ELF-1 (cell line): ENCODE measurements around the gene EIF4G1.
"Not testable (repeated sequence)": the region's sequence is repeated elsewhere in the genome, so short reads cannot be mapped to it uniquely, and the experiment has no call there.

Experiments used
- DNase-seq: peaks from one replicate; pipeline ENCODE4 v3.0.0-alpha.2; 2016; ENCODE audit warnings: low read depth, low spot score

Gene EIF4G1, protein sequence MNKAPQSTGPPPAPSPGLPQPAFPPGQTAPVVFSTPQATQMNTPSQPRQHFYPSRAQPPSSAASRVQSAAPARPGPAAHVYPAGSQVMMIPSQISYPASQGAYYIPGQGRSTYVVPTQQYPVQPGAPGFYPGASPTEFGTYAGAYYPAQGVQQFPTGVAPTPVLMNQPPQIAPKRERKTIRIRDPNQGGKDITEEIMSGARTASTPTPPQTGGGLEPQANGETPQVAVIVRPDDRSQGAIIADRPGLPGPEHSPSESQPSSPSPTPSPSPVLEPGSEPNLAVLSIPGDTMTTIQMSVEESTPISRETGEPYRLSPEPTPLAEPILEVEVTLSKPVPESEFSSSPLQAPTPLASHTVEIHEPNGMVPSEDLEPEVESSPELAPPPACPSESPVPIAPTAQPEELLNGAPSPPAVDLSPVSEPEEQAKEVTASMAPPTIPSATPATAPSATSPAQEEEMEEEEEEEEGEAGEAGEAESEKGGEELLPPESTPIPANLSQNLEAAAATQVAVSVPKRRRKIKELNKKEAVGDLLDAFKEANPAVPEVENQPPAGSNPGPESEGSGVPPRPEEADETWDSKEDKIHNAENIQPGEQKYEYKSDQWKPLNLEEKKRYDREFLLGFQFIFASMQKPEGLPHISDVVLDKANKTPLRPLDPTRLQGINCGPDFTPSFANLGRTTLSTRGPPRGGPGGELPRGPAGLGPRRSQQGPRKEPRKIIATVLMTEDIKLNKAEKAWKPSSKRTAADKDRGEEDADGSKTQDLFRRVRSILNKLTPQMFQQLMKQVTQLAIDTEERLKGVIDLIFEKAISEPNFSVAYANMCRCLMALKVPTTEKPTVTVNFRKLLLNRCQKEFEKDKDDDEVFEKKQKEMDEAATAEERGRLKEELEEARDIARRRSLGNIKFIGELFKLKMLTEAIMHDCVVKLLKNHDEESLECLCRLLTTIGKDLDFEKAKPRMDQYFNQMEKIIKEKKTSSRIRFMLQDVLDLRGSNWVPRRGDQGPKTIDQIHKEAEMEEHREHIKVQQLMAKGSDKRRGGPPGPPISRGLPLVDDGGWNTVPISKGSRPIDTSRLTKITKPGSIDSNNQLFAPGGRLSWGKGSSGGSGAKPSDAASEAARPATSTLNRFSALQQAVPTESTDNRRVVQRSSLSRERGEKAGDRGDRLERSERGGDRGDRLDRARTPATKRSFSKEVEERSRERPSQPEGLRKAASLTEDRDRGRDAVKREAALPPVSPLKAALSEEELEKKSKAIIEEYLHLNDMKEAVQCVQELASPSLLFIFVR (N-terminal part only)

GRCh38 chr3:184314363-184314699 lies at the start of gene EIF4G1:
TSS of gene EIF4G1 (plus strand) at chr3:184314606. CDS start at chr3:184315797, 1,191 bp downstream.
- DNase-seq, result peak; percentile 93

- DNase-seq, result not testable (repeated sequence)
These were observed 47.2 kb upstream of the EIF4G1 start for GRCh38 chr3:184267249-184267648.

- DNase-seq, result no peak
These were observed 42.1 kb upstream of the EIF4G1 start for GRCh38 chr3:184272269-184272668.

DNA sequence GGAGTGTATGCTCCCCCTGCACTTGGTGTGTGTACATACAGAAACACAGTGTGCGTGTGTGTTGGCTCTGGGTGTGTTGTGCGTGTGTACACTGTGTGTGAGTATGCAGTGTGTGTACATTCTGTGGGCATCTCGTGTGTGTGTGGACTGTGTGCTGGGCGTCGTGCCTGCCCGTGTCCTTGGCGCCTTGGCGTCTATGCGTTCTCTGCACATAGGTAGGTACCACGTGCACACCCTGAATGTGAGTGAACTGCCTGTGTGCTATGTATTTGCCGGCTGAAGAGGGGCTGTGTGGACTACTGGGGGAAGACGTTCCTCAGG lies 39.1 kb upstream of the EIF4G1 start:
- no peak for DNase-seq

GRCh38 chr3:184275961-184276910 lies 38.2 kb upstream of the EIF4G1 start, which contains the start of gene ECE2:
TSS of gene ECE2 (plus strand) at chr3:184276022. CDS start at chr3:184276154, 132 bp downstream.
- DNase-seq, result no peak

DNA sequence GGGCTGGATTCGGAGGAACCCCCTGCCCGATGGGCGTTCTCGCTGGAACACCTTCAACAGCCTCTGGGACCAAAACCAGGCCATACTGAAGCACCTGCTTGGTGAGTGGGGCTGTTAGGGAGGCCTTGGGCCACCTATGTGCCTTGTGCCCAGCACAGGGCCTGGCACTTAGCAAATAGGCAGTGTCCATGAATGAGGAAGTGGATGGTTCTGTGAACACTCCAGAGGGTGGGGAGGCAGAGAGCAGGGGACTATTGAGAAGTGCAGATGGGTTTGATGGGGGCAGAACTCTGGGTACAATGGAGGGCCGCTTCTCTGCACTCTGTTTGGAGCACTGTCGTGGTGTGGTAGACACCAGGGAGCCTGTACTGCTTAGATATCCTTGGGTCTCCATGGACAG lies 37.0 kb upstream of the EIF4G1 start:
- no peak for DNase-seq

DNA sequence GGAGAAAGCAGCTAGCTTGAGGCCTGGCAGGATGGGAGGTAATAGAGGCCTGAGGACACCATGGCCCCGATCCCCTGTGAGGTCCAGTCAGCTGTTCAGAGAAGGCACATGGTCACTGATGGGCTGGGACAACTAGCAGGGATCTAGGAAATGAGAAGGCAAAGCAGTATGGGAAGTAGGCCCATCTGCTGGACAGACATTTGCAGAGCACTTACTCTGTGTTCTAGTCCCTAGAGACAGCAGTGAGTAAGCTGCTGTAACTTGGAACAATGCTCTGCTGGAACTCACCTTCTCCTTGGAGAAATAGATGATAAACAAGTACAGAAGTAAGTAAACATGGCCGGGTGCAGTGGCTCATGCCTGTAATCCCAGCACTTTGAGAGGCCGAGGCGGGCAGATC lies 31.5 kb upstream of the EIF4G1 start:
- DNase-seq, result no peak

- no peak for DNase-seq
These were observed 30.7 kb upstream of the EIF4G1 start for GRCh38 chr3:184283681-184284080.

DNA sequence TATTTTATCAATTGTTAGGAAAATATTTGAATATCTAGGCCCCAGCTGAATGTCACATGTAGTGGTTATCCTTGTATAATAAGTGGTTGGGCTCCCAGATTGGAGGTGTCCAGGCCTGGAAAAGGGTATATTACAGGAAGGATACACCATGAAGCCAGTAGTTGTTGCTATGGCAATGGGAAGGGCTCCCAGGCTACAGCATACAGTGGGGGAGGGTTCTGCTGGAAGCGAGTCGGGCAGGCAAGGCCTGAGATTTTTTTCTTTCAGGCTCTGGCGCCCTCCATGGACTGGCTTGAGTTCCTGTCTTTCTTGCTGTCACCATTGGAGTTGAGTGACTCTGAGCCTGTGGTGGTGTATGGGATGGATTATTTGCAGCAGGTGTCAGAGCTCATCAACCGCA lies 29.7 kb upstream of the EIF4G1 start:
- peak; percentile 87 for DNase-seq

DNA sequence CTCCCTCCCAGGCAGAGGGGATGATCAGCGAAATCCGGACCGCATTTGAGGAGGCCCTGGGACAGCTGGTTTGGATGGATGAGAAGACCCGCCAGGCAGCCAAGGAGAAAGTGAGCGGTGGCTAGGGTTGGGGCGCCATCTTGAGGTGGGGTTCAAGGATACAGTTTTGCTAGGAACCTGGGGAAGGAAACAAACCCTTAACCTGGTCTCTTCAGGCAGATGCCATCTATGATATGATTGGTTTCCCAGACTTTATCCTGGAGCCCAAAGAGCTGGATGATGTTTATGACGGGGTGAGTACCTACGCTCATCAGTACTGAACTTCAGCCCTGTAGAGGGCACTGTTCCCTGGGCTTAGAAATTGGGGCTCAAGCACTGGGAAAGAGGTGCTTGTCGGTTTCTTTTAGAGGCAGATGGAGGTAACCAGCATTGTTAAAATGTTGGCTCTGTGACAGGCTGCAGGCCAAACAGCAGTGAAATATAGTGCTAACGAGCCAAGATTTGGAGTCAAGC lies 24.9 kb upstream of the EIF4G1 start:
- peak; percentile 86 for DNase-seq

- DNase-seq, result no peak
These were observed 24.1 kb upstream of the EIF4G1 start for GRCh38 chr3:184290331-184290730.

GRCh38 chr3:184291044-184291737 lies 23.2 kb upstream of the EIF4G1 start:
- no peak for DNase-seq

GRCh38 chr3:184291738-184292445 lies 22.5 kb upstream of the EIF4G1 start:
- DNase-seq, result no peak

- DNase-seq, result no peak
These were observed 18.6 kb upstream of the EIF4G1 start for GRCh38 chr3:184295771-184296170.

DNA sequence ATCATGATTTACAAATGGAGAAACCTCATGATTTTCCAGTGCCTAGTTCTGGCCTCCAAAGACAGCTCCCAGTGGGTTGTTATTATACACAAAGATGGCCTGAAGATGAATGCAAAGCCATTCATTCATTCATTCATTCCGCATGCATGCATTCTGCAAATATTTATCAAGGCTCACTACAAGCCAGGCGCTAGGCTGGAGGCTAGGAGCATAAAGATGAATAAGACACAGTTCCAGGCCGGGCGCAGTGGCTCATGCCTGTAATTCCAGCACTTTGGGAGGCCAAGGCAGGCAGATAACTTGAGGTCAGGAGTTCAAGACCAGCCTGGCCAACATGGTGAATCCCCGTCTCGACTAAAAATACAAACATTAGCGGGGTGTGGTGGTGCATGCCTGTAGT lies 17.8 kb upstream of the EIF4G1 start:
- DNase-seq, result no peak

GRCh38 chr3:184298759-184299487 lies 15.5 kb upstream of the EIF4G1 start, which contains the start of gene PSMD2:
TSS of gene PSMD2 (plus strand) at chr3:184299241. CDS start at chr3:184299267, 26 bp downstream.
- DNase-seq, result peak; percentile 95

DNA sequence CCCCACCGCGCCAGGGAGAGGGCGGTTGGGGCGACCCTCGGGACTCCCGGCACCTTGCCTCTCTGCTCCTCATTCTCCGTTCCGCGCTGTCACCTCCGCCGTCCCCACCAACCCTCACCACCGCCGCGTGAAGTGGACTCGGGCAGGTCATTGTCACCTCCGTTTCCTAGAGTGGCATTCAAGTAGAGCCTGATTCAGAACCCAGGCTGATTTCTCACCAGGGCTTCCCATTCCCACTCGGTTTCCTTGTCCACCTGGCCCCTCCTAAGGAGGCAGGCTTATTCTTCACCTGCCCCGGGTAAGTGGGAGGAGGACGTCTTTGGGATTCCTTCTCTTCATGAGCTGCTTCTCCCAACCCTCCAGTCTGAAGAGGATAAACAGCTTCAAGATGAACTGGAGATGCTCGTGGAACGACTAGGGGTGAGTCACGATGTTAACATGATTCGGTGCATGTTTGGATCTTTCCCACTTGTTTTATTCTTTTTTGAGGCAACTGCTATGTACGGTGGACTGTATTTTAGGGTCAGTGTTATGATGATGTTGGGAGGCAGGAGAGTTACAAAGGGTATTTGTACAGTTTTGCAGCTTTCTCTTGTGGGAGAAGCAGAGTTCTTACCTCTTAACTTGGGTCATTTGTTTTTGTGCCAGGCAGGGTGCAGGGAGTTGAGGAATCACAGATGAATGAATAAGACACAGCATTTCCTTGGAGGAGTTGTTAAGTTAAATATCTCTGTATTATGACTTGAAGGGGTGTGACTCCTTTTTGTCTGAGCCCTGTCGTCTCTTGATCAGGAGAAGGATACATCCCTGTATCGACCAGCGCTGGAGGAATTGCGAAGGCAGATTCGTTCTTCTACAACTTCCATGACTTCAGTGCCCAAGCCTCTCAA lies 14.7 kb upstream of the EIF4G1 start:
- no peak for DNase-seq

DNA sequence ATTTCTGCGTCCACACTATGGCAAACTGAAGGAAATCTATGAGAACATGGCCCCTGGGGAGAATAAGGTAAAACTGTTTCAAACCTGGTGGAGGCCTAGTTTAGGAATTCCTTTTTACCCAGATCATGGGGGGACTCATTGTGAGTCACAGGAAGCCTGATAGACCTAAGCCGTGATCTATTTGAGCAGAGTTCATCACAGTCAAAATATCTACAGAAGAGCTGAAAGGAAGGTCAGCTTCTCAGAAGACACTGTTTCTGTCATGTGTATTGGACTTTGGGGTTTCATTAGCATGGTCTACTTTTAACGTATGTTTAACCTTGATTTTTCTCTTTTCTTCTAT lies 14.1 kb upstream of the EIF4G1 start:
- DNase-seq, result no peak
